HG03039 (cell line): ENCODE measurements around the gene KCNB1.
"Not testable (repeated sequence)": the region's sequence is repeated elsewhere in the genome, so short reads cannot be mapped to it uniquely, and the experiment has no call there.

ENCODE experiments used
- ATAC-seq: cut with Tn5 transposase; IDR thresholded peaks from one replicate; pipeline ENCODE4 v1.9.1; 2021; ENCODE audit warnings: mild to moderate bottlenecking, moderate library complexity; ENCODE audit not compliant: unreplicated experiment

KCNB1 gene

DNA sequence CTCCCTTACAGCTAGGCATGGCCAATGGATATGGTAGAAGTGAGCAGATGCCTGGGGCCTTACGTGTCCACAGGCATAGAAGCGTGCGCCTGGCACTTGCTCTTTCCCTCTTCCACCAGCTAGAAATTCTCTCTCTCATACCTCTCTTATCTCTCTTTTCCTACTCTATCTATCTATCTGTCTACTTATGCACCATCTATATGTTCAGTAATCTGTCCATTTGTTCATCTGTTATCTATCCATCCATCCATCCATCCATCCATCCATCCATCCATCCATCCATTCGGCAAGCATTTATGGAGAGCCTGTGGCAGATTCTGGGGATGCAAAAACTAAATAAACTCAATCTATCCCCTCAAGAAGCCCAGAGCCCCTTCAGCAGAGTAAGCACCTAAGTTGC is 70.2 kb downstream of the KCNB1 start:
- ATAC-seq: no peak

DNA sequence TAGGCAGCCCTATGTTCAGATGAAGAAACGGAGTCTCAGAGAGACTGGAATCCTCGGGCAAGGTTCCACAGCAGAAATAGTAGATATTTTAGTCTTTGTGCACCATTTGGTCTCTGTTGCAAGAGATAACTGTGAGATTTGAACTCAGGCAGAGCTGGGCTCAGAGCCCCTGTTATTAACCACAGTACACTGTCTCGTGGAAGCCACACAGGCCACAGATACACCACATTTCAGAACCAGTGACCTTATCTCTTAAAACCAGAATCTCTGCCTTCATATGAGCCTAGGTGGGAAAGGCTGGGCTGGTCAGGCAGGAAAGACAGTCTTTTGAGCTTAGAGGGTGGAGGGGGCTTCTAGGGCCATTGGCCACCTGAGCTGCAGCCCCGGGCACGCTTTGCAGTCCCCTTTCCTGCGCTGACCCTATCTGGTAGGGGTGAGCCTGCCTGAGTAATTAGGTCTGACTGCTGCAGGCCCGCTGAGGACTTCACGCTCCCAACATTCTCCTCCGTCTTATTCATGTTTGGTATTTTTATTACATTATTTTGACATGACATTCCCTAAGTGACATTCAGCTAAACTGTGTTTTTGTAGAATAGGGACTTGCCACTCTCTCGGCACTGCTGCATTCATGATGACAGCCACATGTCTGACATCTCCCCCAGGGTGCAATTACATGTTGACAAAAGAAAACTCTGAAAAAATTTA is 71.1 kb downstream of the KCNB1 start:
- ATAC-seq: no peak

DNA sequence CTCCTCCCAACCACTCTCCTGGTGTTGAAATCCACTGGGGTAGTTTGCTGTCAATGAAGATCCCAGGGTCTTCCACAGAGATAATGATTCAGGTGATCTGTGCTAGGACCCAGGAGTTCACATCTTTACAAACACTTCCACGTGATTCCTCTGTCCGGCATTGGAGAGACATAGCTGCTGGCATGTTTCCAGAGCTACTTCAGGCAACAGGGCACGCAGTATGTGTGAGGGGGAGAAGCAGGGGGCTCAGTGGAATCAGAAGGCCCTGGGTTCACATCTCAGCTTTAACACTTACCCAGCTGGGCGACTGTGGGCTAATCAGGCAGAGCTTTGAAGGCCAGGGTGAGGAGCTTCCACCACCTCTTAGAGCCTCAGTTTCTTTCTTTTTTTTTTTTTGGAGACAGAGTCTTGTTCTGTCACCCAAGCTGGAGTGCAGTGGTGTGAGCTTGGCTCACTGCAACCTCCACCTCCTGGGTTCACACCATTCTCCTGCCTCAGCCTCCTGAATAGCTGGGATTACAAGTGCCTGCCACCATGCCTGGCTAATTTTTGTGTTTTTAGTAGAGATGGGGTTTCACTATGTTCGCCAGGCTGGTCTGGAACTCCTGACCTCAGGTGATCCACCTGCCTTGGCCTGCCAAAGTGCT is 72.4 kb downstream of the KCNB1 start:
- ATAC-seq: not testable (repeated sequence)

DNA sequence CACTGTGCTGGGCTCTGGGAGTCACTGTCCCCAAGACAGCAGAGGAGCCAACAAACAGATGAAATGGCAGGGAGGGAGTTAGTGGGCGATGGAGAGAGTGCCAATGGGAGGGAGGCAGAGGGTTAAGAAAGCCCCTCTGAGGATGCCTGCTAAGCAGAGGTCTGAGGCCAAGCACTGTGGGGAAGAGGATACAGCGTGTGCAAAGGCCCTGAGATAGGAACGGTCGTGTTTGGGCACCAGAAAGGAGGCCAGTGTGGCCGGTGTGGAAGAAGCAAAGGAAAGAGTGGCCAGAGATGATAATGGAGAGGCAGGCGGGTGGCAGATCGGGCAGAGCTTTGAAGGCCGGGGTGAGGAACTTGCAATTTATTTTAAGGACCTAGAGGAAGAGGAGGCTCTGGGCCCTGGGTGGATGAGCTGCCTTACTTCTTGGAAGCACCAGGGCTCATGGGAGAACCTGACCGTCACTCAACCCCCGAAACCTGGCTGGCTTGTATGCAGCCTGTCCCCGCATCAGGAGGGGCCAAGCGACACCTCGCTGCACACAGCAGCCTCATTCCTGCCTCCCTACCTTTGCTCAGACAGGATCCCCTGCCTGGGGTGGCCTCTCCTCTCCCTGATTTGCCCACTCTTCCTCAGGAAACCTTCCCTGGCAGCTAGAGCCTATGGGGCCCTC is 73.0 kb downstream of the KCNB1 start:
- ATAC-seq: no peak

DNA sequence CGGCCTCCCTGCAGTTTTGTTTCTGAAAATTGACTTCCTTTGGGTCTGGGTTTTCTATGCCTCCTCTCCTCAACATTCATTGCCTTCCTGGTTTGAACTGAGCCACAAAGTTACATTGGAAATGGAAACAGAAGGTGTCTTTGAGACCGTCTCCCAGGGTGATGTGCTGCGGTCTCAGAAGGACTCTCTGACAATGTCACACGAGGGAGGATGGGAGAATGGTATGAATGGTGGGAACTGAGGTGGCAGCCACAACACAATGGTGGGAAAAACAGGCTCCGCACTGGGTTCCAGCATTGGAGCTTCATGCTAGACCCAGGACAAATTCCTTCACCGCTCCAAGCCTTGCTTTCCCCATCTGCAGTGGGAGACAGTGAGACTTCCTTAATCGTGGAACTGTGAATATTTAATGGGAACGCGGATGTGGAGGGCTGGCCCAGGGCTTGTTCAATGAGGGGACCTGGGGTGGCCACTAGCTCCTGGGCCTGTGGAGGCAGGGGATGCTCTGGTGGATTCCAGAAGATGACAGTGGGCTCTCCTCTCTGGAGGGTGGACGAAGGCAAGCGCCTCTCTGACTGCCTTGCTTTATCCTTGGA is 73.9 kb downstream of the KCNB1 start:
- no peak for ATAC-seq

DNA sequence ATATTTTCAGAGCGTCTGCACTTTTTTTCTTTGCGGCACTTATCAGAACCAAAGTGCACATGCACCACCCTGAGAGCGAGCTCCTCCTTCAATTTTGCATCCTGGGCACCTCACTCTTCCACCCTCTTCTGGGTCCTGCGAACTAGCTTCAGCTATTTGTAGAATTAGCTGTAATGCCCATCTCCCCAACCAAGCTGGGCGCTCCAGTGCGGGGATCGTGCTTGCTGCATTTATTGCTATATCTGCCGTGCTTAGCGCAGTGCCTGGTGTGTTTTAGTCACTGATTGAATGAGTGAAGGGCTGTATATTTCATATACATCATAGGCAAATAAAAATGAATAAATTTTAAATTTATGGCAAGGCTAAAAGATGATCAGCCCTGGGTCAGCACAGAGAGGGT is 75.8 kb downstream of the KCNB1 start:
- ATAC-seq: no peak

DNA sequence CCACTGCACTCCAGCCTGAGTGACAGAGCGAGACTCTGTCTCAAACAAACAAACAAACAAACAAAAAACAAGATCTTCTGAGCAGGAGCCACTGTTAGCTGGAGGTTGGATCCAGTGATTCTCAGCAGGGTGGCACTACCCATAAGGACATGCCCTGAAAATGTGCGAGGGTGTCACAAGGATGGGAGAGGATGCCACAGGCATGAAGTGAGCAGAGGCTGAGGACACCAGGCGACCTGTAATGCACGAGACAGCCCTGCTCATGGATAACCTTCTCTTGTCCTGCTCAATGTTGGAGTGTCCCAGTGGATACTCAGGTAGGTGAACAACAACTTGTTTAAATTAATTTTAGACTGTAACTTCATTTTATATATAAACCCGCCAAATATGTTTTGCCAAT is 76.8 kb downstream of the KCNB1 start:
- ATAC-seq: no peak

DNA sequence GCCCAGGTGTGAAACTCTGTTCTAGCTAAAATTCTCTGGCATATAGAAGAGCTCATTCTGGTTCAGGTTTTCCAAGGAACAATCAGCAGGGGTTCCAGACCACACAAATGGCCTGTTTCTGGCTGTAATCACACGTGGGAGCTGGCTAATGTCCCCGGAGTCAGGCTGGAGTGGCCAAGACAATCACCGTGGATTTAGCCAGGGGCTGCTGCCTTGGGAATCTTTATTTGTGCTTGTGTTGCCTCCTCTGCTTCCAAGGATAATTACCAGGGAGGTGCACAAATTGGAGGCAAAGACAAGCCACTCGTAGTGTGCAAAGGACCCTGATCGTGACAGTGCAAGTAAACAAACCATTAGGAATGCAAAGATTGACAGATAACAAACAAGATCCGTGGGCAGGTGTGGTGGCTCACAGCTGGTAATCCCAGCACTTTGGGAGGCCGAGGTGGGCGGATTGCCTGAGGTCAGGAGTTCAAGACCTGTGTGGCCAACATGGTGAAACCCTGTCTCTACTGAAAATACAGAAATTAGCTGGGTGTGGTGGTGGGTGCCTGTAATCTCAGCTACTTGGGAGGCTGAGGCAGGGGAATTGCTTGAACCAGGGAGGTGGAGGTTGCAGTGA is 77.3 kb downstream of the KCNB1 start:
- ATAC-seq: no peak

DNA sequence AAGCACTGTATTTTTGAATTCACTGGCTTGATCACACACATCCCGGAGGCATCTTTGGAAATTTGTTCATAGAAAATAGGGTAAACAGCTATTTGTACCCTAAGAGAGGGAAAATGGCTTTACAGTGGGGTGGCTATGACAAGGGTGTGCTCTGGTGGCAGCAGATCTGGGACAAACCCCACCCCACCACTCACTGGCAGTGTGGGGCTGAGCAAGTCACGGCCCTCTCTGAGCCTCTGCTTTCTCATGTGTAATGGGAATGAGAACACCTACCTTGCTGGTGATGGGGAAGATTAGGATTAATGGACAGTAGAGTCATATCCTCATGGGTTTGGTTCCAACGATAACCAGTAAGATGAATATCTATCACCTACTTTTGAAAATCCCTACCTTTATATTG is 78.0 kb downstream of the KCNB1 start:
- no peak for ATAC-seq

DNA sequence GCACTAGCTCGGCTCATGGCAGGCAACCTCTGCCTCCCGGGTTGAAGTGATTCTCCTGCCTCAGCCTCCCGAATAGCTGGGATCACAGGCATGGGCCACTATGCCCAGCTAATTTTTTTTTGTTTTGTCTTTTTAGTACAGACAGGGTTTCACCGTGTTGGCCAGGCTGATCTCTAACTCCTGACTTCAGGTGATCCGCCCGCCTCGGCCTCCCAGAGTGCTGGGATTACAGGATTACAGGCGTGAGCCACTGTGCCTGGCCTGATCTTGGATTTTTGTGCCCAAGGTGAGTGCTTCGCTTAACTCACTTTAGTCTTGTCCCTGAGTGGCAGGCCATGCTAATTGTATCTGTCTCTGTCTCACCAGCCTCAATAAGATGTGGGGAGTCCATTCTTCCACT is 78.6 kb downstream of the KCNB1 start:
- no peak for ATAC-seq

DNA sequence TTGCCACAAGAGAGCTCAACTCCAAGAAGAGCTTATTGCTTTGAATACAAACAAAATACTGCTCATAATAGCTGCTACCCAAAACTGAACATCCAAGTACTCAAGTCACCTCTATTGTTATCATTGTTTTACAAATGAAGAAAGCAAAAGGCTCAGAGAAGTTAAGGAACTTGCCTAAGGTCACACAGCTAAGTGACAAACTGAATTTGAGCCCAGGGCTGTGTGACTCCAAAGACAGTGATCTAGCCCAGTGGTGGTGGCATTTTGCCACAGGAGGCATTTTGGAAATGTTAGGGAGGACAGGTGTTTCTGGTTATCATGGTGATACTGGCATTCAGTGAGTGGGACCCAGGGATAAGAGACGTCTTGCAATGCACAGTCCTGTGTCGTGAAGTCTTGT is 79.5 kb downstream of the KCNB1 start:
- ATAC-seq: no peak

DNA sequence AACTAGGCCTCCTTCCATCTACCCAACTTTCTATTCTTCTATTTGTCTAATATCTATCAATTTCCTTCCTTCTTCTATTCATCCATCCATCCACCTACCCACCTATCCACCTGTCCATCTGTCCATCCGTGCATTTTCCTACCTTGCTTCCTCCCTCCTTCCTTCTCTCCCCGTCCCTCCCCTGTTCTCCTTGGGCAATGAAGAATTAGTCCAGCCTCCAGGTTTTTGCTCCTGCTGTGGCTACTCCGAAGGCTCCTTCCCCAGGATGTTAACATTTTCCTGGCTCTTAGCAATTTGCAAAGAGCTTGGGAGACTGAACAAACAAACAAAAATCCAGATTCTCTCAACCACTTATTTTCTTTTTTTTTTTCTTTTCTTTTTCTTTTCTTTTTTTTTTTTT is 81.6 kb downstream of the KCNB1 start:
- no peak for ATAC-seq

DNA sequence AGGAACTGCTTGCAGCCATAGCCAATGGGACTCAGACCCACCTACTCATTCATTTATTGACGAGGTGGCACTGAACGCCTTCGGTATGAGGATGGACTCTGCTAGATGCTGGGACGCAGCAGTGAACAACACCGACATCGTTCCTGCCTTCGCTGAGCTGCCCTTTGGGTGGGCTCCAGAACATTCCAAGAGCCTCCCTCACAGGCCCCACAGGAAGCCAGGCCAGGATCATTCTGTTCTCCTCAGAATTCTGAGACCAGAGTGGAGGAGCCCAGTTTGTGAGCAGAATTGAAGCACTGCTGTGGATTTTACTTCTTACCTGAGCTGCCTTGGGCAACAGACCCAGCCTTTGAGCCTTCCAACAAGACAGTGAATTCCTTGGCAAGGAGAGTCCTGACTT is 82.1 kb downstream of the KCNB1 start:
- no peak for ATAC-seq

DNA sequence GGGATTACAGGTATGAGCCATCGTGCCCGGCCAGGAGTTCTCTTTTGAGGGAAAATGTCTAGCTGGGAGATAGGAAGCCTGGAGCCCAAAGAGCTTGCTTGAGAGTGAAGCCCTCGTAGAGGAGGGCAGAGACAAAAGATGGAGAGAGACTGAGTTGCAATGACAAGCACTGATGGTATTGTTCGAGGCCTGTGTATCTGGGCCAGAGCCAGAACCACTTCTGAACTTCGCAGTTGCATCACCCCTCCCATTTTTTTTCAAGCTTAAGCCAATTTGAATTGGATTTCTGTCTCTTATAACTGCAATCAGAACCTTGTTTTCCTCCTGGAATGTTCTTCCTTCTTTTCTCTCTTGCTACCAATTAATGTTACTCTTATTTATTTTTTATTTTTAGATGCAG is 83.1 kb downstream of the KCNB1 start:
- ATAC-seq: no peak

DNA sequence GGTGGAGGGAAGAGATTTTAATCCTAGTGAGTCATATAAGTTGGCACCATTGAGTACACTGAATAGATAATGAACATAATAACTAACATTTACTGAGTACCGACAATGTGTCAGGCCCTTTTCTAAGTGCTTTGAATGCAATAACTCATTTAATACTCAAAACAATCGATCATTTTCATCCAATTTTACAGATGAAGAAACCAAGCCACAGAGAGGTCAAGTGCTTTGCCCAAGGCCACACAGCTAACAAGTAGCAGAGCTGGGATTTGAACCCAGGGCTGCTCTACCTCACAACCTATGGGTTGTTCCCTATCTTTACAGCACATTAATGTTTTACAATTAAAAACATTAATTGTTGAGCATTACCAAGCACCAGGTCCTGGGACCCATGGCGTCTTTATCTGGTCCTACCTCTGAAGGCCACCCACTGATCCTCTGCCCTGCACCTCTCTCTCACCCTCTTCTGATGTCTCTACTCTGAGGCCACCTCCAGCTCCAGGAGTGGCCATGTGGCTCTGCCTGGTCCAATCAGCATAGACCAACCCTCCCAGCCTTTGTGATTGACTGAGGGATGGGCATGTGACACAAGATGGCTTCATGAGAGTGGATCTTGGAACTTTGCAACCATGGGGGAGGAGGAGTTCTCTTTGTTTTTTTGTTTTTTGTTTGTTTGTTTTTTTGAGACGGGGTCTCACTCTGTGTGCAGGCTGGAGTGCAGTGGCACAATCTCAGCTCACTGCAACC is 83.9 kb downstream of the KCNB1 start:
- no peak for ATAC-seq

DNA sequence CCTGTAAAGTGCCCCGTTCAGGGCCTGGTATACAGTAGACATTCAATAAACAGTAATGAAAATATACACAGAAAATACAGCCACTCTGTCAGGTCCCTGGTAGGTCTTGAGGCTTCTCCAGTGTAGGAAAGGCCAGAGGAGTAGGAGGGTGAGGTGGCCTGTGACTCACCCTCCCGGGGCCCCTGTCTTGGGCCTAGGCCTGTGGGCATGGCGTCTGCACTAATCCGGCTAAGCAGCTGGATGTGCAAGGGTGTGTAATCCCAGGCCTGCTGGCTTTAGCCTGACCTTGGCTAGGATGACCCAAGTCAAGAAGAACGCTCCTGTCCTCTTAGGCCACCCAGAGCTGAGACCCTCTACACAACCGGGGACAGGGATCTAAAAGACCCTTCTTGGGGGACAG is 84.9 kb downstream of the KCNB1 start:
- no peak for ATAC-seq

DNA sequence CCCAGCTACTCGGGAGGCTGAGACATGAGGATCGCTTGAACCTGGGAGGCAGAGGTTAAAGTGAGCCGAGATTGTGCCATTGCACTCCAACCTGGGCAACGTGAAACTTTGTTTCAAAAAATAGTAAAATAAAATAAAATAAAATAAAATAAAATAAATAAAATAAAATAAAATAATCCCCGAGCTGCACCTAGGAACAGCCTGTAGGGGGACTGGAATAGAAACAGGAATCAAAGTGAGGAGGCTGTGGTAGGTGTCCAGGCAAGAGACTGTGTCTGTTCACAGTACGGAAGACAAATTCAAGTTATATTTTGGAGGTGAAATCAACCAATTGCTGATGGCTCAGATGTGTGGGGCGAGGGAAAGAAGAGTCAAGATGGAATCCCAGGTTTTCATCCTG is 86.2 kb downstream of the KCNB1 start:
- no peak for ATAC-seq

DNA sequence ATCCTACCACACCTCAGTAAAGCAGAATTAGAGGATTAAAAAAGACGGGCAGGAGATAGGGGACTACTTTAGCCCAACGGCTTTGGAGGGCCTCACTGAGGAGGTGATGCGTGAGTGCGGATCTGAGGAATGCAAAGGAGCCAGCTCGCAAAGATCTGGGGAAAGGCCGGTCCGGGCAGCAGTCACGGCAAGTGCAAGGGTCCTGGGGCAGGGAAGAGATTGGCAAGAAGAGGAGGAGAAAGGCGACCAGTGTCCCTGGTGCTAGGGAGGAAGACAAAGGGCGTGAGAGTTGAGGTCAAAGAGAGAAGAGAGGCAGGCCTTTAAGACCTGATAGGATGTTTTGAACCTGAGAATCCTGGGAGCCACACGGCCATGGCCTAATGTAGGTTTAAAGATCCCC is 86.8 kb downstream of the KCNB1 start:
- no peak for ATAC-seq

DNA sequence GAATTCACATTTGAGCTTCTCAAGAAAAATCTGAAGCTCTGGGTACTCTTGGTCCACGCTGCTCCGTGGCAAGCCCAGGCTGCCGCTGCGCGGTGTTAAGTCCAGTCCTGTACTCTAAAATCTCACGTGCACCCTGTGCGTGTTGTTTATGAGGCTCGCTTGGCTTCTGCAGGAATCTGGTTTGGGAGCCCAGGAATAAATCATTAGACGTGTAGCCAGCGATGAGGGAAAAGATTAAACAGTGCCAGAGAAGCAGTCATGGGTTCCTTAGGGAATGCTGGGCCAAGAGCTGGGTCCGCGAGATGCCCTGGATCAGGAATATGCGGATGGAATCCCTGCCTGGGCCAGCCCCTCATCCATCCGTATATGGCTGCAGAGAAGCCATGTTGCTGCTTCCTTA is 87.3 kb downstream of the KCNB1 start:
- ATAC-seq: no peak

DNA sequence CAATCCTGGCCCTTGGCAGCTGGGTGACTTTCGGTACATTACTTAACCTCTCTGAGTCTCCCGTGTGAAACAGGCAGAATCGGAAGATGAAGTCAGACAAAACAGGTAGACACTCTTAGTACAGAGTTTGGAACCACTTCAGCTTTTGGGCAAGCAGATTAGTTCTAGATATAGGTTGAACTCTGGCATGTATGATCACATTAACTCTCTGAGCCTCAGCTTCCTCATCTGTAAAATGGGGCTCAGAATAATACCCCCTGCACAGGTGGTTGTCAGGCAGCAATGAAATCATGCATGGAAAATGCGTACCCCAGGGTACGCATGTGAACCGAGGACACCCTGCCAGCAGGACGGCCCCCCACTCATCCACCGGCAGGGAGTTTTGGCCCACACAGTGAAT is 87.7 kb downstream of the KCNB1 start:
- ATAC-seq: no peak

DNA sequence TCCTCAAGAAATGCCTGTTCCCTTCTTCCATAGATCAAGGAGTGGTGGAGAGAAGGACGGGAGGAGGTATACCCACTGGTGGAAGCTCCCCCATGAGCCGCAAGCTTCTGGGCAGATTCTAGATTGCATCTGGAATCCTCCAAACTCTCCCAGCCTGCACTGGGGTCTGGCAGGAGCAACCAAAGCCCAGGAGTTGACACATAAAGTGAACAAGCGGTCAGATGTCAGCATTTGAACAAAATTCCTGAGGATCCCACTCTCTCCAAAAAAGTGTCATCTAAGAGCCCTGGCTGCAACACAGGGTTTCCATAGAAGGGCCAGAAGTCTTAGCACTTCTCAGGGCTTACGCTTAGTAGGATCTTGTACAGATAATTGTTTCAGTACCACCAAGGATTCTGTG is 88.2 kb downstream of the KCNB1 start:
- no peak for ATAC-seq
